Dedifferentiated amniotic fluid mesenchymal stem cell (primary cell): ENCODE data around the gene MAIP1.

ENCODE experiments used
- DNase-seq: peaks from one replicate; pipeline ENCODE4 v3.0.0-alpha.2; 2016; ENCODE audit errors: extremely low spot score

Gene MAIP1

DNA sequence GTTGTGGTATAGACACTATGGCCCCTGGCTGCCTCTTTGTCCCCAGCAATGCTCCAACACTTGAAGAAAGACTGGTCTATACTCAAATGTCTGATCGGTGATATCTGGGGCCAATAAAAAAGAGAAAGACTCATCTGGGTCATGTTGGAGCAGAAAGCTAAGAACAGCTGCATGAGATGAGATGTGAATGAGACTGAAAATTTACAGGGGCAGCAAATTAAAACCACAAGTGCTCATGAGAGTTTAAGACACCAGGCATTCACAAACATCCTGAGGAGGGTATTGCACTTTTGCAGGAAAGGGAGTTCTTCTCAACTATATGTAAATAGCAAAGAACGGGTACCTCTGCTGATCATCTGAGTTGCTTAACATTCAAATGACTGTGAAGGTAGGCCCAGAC is 36.3 kb downstream of the MAIP1 start:
- no peak for DNase-seq

DNA sequence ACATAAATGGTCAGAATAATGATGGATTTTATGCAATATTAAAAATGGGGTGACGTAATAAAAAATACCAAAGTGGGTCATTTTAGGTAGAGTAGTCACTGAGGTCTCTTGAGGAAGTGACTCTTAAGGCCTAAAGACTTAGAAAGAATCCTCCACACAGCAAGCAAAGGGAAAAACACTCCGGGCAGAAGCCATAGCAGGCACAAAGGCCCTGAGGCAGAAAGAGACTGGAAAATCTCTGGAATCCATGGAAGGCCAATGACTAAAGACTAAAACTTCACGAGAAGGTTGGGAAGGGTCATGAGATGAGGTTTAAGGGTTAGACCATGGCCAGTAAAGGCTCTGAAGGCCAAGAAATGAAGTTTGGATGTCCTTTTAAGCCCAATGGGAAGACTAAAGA is 36.9 kb downstream of the MAIP1 start:
- no peak for DNase-seq

DNA sequence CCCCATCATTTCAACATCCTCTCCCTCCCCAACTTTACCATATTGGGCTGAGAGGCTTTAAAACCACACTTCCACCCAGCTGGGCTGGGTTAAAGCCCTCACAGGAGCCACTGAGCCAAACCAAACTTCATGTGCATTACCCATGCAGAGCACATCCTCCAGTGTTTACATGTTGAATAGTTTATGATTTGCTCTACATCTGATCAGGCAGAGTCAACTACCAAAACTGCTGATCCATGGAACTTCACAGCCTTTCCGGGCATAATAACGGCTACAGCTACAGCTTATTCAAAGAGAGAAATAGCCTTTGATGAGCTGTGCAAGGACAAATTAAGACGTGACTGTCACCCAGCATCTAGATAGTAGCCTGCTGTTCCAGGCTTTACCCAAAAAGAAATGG is 39.0 kb downstream of the MAIP1 start:
- DNase-seq = no peak

DNA sequence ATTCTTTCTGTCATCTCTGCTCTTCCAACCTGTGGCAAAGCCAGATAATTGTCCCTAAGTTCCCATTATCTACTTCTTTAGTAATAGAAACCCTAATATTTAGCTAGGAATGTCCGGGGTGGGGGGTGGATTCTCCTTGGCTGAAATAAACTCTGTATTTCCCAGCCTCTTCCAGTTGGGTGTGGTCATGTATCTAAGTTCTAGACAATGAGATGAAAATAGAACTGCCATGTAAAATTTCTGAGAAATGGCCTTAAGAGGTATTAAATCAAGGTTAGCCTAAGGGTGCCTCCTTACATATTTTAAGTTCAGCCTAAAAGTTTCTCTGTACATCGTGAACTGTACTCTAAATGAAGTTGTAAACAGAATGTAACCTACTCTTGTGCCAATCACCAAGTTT is 39.5 kb downstream of the MAIP1 start:
- DNase-seq = no peak

DNA sequence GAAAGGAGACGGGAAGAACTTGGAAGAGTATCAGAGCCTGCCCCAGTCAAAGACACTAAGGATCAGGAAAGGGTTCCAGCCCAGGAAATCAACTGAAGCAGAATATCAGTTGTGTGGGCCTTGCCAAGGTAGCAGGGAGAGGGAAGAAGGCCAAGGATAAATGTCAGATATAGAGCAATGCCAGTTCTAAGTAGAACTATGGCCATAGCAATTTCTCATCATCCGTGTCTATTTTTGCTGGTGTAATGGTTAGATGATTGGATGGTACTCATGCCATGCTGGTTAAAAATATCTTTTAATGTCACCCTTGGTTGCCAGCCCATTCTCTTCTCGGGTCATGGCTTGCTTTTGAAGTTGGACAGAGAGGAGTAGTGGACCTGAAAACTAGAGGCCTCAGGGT is 41.9 kb downstream of the MAIP1 start:
- DNase-seq = no peak

DNA sequence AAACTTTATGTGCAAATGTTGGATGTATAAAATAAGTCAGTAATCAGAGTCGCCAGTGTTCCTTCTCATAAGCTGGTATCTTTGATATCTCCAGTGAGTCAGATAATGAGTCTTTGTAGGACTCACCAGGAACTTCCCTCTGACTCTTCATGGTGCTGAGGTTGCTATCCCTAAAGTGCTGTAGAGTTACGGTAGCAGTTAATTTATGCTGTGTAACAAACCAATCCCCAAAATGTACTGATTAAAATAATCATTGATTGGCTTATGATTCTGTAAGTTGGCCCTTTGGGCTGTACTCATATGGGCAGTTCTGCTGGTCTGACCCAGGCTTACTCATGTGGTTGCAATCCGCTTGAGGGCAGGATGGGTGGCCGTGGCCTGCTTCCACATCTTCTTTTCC is 43.8 kb downstream of the MAIP1 start:
- no peak for DNase-seq

DNA sequence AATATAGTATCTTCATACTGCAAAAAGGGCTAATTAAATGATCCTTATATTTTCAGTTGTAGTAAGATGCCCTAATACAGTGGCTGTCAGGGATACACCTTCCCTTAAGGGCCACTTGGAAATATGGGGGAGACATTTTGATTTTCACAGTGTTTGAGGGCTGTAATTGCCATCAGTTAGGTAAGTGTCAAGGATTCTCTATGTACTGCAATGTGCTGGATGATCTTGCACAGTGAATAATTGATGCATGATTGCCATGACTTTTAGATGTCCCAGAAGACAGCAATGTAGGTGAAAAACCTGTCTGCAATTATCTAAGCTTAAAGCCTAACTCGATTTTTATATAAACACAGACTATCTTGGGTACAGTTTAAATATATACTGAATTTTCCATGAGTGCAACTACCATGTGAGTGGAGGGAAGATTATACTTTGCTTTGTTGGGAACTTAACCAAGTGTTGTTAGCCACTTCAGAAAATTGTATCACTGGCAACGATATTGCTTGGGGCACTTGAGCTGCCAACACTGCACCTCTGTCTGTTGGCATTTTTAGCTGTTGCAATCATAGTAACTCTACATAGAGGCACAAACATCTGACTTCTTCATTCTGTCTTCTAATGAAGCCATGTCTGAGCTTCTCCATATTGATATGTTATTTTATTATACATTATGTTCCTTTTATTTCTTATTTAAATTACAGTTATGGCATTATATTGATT is 45.2 kb downstream of the MAIP1 start:
- DNase-seq = no peak

DNA sequence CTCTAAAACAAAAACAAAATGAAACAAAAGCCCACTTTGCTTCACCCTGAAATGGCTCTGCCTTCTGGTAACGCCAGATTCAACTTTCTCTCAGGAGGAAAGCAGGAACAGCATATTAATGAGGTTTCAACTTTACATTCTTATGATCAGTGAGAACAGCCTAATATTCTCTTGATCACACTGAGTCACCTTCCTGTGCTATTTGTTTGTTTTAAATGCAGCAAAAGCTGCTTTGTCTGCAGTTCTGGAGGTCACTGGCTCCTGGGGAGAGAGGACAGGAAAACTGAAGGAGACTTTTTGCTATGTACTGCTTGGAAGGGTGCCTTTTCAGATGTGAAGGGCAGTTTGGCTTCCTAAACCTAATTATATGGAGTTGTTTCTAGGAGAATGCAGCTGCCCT is 48.1 kb downstream of the MAIP1 start:
- no peak for DNase-seq

DNA sequence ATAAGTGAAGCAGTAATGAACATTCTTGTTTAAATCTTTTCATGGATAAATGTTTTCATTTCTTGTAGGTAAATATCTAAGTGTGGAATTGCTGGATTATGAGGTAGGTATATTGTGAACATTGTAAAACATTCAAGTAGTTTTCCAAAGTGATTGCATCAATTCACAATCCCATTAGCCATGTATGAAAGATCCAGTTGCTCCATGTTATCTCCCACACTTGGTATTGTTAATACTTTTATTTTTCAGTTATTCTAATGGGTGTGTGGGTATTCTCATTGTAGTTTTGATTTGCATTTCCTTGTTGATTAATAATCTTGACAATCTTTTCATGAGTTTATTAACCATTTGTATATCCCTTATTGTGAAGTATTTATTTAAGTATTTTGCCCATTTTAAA is 50.3 kb downstream of the MAIP1 start:
- no peak for DNase-seq

DNA sequence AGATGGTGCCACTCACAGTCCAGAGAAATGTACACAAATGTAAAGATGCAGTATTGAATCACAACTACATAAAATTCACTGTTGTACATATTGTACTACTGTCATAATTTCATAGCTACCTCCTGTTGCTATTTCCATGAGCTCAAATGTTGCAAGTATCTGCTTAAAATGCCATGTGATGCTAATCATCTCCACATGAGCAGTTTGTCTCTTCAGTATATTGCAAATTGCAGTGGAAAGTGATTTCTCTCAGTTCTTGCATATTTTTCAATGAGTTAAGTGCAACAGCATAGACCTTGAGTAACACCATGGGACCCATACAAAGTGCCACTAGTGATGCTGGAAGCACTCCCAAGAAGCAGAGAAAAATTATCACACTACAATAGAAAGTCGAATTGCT is 51.9 kb downstream of the MAIP1 start:
- no peak for DNase-seq

DNA sequence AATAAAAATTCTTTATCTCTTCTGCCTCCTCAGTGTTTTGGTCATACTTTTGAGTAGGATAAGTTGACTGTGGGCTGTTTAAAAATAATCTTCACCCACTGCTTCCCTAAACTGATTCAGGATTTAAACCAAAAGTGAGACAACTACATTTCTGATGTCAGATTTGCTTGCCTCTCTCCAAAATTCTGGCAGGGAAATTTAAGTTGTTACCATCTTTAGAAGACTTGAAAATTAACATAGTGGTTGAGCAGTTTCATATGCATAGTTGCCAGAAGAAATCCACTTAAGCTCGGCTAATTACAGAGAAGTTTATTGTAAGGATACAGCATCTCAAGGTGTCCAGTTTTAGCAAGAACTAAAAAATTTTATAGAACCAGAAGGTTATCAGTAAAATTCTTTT is 57.0 kb downstream of the MAIP1 start:
- no peak for DNase-seq
